CD4-positive, alpha-beta T cell treated with Interleukin-6 at 100 ng/mL for 8 hours (primary cell): Measurements from ENCODE around the gene SMARCA2.
"Not testable (repeated sequence)": the region's sequence is repeated elsewhere in the genome, so short reads cannot be mapped to it uniquely, and the experiment has no call there.

Source experiments
- DNase-seq: peaks from one replicate; pipeline ENCODE4 v3.0.0-alpha.2; 2020; ENCODE audit warnings: mixed read lengths, low spot score

The SMARCA2 gene

DNA sequence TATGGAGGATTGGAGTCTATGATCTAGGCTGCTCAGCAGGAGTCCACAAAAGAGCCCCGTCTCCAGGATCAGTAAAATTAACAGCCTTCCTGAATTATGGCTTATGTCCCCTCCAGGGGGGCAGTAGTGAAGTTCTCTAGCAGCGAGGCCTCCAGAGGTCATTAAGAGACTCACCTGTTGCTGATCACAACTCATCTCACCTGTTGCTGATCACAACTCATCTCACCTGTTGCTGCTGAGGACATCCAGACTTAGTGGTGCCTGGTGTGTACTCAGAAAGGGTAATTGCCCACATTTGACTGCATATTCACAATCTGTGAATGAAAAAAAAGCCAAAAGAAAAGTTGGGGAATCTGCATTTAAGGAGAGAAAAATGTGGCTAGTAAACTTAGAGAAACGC is 129.5 kb downstream of the SMARCA2 start:
- no peak for DNase-seq

- DNase-seq = no peak
Observed at GRCh38 chr9:2145746-2146145, 130.6 kb downstream of the SMARCA2 start.

GRCh38 chr9:2146700-2147099 is 131.6 kb downstream of the SMARCA2 start:
- not testable (repeated sequence) for DNase-seq

- no peak for DNase-seq
Observed at GRCh38 chr9:2150338-2150737, 135.2 kb downstream of the SMARCA2 start.

GRCh38 chr9:2151171-2151570 is 136.0 kb downstream of the SMARCA2 start:
- no peak for DNase-seq

GRCh38 chr9:2152966-2153629 is 138.0 kb downstream of the SMARCA2 start:
- no peak for DNase-seq

DNA sequence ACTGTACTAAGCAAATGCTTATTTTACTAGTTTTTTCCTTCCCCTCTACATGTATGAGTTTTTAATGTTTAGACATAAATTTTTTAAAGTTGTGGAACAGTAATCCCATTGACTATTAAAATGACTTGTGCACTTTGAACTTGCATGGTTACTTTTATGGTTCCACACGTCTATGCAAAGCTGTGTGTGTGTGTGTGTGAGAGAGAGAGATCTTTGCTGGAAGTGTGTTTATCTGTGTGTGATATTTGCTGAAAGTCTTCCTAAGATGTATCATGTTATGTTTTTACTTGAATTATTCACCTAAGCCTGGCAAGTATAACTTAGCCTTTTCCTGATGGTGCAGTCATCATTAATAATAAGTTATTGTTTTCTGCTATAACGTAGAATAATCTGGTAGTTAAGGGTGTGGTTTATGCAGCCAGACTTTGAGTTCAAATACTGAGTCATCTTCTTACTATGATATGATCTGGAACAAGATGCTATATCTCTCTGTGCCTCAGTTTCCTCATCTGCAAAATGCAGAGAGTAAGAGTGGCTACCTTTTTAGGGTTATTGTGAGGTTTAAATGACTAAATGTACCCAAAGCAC is 138.6 kb downstream of the SMARCA2 start:
- no peak for DNase-seq

GRCh38 chr9:2154731-2155130 is 139.6 kb downstream of the SMARCA2 start:
- DNase-seq = no peak

DNA sequence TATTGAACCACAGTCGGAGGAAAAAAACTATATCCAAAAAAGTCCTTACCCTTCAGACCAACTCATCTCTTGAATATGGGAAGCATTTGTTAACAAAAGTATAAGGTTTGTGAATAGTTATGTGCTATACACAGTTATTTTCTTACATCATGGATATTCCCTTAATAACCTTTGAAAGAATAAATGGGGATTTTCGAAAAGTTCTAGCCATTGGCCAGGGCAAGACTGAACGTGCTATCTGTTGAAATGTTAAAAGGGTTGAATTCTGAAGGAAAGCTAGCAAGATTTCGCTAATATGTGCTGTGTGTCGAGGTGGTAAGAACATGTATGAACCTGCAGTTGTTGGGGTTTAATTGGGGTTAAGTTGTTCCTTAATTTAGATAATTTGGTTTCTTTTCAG is 140.8 kb downstream of the SMARCA2 start:
- DNase-seq = no peak

DNA sequence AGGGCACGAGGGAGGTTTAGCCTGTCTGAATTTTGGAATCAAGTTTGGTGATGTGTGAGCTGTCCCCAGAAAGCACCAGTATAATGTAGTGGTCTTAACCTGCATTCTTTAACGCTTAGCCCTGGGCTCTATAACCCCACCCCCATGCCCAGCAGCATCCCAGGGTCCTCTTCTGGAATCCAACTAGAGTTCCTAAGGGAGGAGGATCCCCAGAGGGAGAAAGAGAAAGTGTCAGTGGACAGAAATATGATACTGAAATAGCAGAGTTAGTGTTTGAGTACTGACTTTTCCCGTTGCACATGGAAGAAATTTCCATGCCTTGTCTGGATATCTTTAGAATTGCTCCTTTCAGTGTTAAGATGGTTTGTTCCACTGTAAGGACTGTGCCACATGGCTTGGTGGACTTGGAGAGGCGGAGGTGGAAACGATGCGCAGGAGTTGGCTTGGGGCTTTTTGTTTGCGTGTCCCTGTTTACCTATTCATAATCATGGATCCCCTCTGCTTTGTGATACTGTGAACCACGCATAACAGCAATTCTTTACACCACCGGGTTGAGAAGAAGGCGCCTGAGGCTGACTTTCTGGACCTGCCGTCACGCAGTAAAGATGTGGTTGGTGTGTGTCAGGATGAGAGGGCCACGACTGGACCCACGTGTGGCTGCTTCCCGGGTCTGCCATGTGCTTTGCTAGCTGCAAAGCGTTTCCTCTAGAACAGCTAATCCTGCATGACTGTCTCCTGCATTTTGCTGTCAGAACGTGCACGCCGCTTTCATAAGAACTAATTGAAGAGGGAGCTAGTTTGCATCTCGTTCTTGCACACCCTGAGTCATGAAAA is 142.3 kb downstream of the SMARCA2 start:
- peak; percentile 17 for DNase-seq

GRCh38 chr9:2158111-2158610 is 143.0 kb downstream of the SMARCA2 start:
- peak; percentile 56 for DNase-seq

GRCh38 chr9:2158766-2159430 is 143.8 kb downstream of the SMARCA2 start:
- DNase-seq = no peak

GRCh38 chr9:2159521-2160454 is 144.6 kb downstream of the SMARCA2 start:
- no peak for DNase-seq

DNA sequence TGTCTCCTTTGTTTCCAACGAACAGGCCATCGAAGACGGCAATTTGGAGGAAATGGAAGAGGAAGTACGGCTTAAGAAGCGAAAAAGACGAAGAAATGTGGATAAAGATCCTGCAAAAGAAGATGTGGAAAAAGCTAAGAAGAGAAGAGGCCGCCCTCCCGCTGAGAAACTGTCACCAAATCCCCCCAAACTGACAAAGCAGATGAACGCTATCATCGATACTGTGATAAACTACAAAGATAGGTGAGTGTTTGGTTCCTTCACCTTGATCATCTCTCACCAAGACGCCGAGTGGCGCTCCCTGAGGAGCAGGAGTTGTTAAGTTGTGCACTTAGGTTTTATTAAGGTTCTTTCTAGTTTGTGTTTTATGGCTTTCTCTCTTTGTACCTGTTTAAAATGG is 146.5 kb downstream of the SMARCA2 start:
- no peak for DNase-seq

DNA sequence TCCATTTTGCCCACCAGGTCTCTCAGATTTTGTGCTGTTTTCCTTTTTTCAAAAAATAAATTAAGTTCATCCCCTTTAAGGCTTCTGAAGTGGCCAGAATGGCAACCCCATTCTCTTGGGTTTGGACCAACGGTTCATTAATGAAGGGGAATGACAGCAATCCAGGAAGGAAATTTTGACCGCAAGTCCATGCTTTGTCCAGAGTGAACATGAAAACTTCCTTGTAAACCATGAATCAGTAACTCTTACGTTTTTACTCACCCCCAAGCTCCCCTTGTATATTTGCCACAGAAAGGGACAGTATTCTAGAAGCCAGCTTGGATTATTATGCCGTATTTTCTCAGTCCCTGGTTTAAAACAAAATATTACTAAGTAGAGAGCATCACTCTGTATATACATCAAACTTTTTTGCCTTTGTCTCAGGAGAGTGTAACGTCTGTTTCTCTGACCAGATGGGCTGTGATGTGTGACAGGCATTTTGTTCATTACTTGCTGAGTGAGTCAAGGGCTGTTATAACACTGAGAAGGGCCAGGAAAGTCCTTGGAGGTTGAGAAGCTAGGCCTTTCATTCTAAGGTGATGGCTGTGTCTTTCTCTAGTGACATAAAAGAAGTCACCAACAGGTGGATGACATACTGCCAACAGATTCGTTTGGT is 148.2 kb downstream of the SMARCA2 start:
- no peak for DNase-seq

DNA sequence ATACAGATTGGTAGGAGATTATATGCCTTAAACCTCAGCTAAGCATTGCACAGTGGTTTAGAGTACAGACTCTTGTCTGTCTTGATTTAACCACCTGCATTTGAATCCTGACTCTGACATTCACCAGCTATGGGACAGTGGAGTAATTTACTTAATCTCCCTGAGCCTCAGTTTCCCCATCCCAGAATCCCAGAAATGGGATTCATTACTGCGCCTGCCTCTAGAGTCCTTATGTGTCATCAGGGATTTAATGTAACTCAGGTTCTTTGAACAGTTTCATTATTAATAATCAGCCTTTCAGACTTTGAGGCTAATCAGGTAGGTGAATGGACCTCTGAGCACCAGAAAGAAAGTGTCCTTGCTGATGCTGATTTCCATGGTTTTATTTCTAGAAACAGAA is 149.1 kb downstream of the SMARCA2 start:
- DNase-seq = no peak

- no peak for DNase-seq
Observed at GRCh38 chr9:2166203-2166602, 151.1 kb downstream of the SMARCA2 start.

GRCh38 chr9:2169035-2169434 is 153.9 kb downstream of the SMARCA2 start:
- no peak for DNase-seq

GRCh38 chr9:2170722-2171121 is 155.6 kb downstream of the SMARCA2 start:
- DNase-seq = no peak

DNA sequence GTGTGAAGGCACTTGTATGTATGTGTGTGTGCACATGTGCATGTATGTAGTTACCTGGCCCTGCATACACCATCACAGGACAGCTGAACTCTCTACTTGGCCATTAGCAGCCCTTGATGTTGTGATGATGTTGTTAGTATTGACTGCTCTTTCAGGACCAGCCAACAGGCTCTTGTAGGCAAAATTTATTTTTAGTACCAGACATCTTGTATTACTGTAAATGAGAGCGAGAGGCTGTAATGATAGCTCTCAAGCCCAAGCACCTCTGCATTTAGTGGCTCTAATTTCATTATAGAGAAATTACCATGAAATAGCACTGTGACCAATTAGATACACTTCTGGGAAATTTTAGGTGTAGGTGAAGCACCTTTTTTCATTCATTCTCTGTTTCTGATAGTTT is 158.0 kb downstream of the SMARCA2 start:
- no peak for DNase-seq

DNA sequence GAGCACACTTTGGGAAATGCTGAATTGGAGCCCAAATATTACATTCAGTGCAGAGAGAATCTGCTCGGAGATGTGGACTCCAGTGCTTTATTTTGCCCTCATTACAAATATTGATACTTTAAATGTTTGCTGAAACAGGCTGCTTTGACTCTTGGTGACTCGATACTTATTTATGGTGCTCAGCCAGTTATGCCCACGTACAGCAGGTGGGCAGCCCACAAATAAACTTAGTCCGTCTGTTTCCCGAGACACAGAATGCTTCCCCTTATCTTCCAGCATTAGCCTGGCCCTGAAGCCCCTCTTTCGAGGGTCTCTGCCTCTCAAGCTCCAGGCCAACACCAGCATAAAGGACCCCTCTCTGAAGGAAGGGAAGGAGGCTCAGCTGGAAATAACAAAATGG is 158.7 kb downstream of the SMARCA2 start:
- no peak for DNase-seq
